ENCODE data around the gene TMEM219. TPM values are rescaled to one million over a fixed set of nuclear protein-coding genes. Genes with fewer than 3 reads are reported as not detected.

The TMEM219 gene
- polyA plus RNA-seq, 1 of the 3 experiments (the other 2 are of a cell fraction) = 101 TPM

DNA sequence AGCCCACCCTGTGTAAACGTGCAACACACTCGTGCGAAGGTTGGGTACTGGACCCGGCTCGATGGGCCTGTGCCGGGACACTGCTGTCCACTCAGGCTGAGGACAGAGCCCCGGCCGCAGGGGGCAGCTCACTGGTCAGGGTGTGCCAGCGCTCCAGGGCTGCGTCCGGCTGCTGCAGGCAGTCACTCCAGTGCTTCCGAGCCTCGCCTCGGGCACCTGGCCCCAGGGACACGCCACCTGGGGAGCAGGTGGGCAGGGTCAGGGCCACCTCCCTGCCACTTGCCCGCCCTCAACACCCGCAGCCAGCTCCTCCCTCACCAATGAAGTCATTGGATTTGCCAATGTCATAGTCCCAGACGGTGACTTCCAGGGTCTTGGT lies 44.2 kb downstream of the TMEM219 start (continued):
- TF ChIP-seq, protein P1, sequence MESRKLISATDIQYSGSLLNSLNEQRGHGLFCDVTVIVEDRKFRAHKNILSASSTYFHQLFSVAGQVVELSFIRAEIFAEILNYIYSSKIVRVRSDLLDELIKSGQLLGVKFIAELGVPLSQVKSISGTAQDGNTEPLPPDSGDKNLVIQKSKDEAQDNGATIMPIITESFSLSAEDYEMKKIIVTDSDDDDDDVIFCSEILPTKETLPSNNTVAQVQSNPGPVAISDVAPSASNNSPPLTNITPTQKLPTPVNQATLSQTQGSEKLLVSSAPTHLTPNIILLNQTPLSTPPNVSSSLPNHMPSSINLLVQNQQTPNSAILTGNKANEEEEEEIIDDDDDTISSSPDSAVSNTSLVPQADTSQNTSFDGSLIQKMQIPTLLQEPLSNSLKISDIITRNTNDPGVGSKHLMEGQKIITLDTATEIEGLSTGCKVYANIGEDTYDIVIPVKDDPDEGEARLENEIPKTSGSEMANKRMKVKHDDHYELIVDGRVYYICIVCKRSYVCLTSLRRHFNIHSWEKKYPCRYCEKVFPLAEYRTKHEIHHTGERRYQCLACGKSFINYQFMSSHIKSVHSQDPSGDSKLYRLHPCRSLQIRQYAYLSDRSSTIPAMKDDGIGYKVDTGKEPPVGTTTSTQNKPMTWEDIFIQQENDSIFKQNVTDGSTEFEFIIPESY (IDR thresholded peaks at IDR 0.05; ENCODE audit: borderline replicate concordance, low read depth) = no peak
- TF ChIP-seq GATA2 (CRISPR knock-in tag; IDR thresholded peaks at IDR 0.05) (no peak), FOXM1 (IDR thresholded peaks at IDR 0.05; ENCODE audit: low read depth) (no peak), RCOR1 (IDR thresholded peaks at IDR 0.05; ENCODE audit: low read length) (no peak), TCF12 (IDR thresholded peaks at IDR 0.05) (no peak), ELF1 (IDR thresholded peaks at IDR 0.05) (no peak), YY1 (IDR thresholded peaks at IDR 0.05; ENCODE audit: low read depth) (no peak), SIN3A (IDR thresholded peaks at IDR 0.05; ENCODE audit: borderline replicate concordance, low read depth, low read length) (no peak), JUND (IDR thresholded peaks at IDR 0.05) (no peak), GABPA (IDR thresholded peaks at IDR 0.05; ENCODE audit: low read depth) (no peak), EP300 (IDR thresholded peaks at IDR 0.05; ENCODE audit: borderline replicate concordance in 1 of 2, low read depth in 1 of 2, low read length in 1 of 2) (no peak)
- TF ChIP-seq, protein P2, sequence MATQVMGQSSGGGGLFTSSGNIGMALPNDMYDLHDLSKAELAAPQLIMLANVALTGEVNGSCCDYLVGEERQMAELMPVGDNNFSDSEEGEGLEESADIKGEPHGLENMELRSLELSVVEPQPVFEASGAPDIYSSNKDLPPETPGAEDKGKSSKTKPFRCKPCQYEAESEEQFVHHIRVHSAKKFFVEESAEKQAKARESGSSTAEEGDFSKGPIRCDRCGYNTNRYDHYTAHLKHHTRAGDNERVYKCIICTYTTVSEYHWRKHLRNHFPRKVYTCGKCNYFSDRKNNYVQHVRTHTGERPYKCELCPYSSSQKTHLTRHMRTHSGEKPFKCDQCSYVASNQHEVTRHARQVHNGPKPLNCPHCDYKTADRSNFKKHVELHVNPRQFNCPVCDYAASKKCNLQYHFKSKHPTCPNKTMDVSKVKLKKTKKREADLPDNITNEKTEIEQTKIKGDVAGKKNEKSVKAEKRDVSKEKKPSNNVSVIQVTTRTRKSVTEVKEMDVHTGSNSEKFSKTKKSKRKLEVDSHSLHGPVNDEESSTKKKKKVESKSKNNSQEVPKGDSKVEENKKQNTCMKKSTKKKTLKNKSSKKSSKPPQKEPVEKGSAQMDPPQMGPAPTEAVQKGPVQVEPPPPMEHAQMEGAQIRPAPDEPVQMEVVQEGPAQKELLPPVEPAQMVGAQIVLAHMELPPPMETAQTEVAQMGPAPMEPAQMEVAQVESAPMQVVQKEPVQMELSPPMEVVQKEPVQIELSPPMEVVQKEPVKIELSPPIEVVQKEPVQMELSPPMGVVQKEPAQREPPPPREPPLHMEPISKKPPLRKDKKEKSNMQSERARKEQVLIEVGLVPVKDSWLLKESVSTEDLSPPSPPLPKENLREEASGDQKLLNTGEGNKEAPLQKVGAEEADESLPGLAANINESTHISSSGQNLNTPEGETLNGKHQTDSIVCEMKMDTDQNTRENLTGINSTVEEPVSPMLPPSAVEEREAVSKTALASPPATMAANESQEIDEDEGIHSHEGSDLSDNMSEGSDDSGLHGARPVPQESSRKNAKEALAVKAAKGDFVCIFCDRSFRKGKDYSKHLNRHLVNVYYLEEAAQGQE (IDR thresholded peaks at IDR 0.05; ENCODE audit: low read depth, low read length) = no peak
- TF ChIP-seq, protein P3, sequence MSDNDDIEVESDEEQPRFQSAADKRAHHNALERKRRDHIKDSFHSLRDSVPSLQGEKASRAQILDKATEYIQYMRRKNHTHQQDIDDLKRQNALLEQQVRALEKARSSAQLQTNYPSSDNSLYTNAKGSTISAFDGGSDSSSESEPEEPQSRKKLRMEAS (IDR thresholded peaks at IDR 0.05; ENCODE audit: low read depth) = no peak

DNA sequence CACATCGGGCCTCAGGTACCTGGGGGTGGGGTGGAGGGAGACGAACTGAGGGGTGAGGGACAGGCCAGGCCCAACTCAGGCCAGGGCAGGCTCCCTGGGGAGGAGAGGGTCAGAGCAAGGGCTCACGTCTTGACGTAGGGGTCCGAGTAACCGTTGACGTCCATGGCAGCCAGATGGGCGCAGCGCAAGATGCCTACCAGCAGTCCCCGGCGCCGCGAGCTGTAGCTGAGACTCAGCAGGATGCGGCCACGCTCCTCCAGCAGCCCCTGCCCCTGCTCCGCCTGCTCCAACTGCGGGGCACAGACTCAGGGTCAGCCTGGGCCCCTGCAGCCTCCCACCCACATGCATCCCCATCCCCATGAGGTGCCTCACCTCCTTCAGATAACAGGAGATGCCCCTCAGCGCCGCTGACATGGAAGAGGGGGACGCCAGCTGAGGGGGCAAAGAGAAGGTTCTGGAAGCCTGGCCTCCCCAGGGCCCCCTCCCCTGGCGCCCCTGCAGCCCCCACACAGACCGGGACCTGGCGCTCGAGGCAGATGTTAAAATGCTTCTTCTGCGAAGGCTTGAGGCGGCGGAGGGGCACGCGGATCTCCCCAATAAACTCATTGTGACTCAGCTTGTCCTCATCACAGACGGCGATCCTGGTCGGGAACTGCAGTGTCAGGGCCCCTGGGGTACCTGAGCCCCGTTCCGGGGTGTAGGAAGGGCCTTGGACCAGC lies 44.9 kb downstream of the TMEM219 start:
- ChIA-PET CTCF (interaction anchor here (0.6 to 4.7 kb wide), 5 partner anchors 10 to 159 kb away, joined by 3 to 41 read pairs (median 6); partner anchors contain the start of genes INO80E, TAOK2 and TLCD3B), POLR2A (interaction anchor here (0.6 to 1.0 kb wide), 4 partner anchors 17 to 107 kb away, joined by 3 read pairs; partner anchors contain the start of gene SEZ6L2)
- Histone ChIP-seq H3K27ac (ENCODE audit: low read depth in 2 of 2, low read length in 1 of 2) (no peak overlapping the region), H3F3A (replicated peaks; ENCODE audit: insufficient read depth) (no peaks in the 10 kb centered on the region), H3K9me3 (no peaks in the 10 kb centered on the region), H3K9ac (no peak overlapping the region), H4K20me1 (ENCODE audit: insufficient read depth) (no peaks in the 10 kb centered on the region), H3K4me2 (no peak overlapping the region), H3K4me1 (ENCODE audit: control insufficient read depth in 1 of 2, insufficient read depth in 2 of 2, low read depth in 1 of 2, low read length in 1 of 2) (peaks cover 0 to 5% of the 10 kb centered on the region in 2 experiments; a peak in 1 of 4 replicates), H3K4me3 (ENCODE audit: low read depth in 2 of 2, low read length in 1 of 2) (no peak overlapping the region), H3K9me2 (no peaks in the 10 kb centered on the region), H2AFZ (ENCODE audit: low read depth) (no peak overlapping the region), H3K27me3 (ENCODE audit: insufficient read depth) (no peaks in the 10 kb centered on the region), H3K79me2 (ENCODE audit: insufficient read depth) (no peaks in the 10 kb centered on the region), H3K36me3 (replicated peaks in 1 of 2; ENCODE audit: control insufficient read depth in 1 of 2, insufficient read depth in 2 of 2, low read length in 1 of 2) (peaks cover 0 to 8% of the 10 kb centered on the region in 2 experiments)
- 90% methylated on average over 24 of the region's 34 CpGs for WGBS (ENCODE audit: low lambda C conversion rate)
- no peak for DNase-seq
- TF ChIP-seq NFIC (IDR thresholded peaks at IDR 0.05; ENCODE audit: borderline replicate concordance) (no peak), EP300 (IDR thresholded peaks at IDR 0.05; ENCODE audit: borderline replicate concordance in 1 of 2, low read depth in 1 of 2, low read length in 1 of 2) (no peak)

Measured in SK-N-SH (cell line).